Measurements from ENCODE around the gene OAS3.
A peak's percentile ranks its signal among the peaks of the same experiment; 100 is the strongest.
"Not testable (repeated sequence)": the region's sequence is repeated elsewhere in the genome, so short reads cannot be mapped to it uniquely, and the experiment has no call there.

OAS3 gene

GRCh38 chr12:112988224-112988623 lies 50.0 kb downstream of the OAS3 start:
- DNase-seq = no peak

GRCh38 chr12:112988823-112989385 lies 50.6 kb downstream of the OAS3 start:
- DNase-seq = not testable (repeated sequence)

GRCh38 chr12:112989806-112990205 lies 51.5 kb downstream of the OAS3 start:
- no peak for DNase-seq

- peak; percentile 82 for DNase-seq
These were observed 54.5 kb downstream of the OAS3 start for GRCh38 chr12:112992541-112993398.

- DNase-seq = no peak
These were observed 56.7 kb downstream of the OAS3 start for GRCh38 chr12:112995008-112995407.

- DNase-seq = no peak
These were observed 58.2 kb downstream of the OAS3 start for GRCh38 chr12:112996501-112996900.

GRCh38 chr12:112997506-112997905 lies 59.2 kb downstream of the OAS3 start:
- DNase-seq = no peak

GRCh38 chr12:112998987-112999767 lies 60.9 kb downstream of the OAS3 start:
- DNase-seq = no peak

GRCh38 chr12:113000433-113000832 lies 62.2 kb downstream of the OAS3 start:
- no peak for DNase-seq

GRCh38 chr12:113002155-113002554 lies 63.9 kb downstream of the OAS3 start:
- no peak for DNase-seq

GRCh38 chr12:113002676-113003075 lies 64.4 kb downstream of the OAS3 start:
- no peak for DNase-seq

- DNase-seq = no peak
These were observed 65.4 kb downstream of the OAS3 start for GRCh38 chr12:113003636-113004035.

GRCh38 chr12:113005762-113006161 lies 67.5 kb downstream of the OAS3 start:
- DNase-seq = peak; percentile 40

- no peak for DNase-seq
These were observed 67.9 kb downstream of the OAS3 start for GRCh38 chr12:113006206-113006605.

GRCh38 chr12:113006641-113007040 lies 68.4 kb downstream of the OAS3 start:
- no peak for DNase-seq

- DNase-seq = no peak
These were observed 68.9 kb downstream of the OAS3 start for GRCh38 chr12:113007166-113007565.

- no peak for DNase-seq
These were observed 72.4 kb downstream of the OAS3 start for GRCh38 chr12:113010701-113011100.

GRCh38 chr12:113014565-113014964 lies 76.3 kb downstream of the OAS3 start:
- no peak for DNase-seq

GRCh38 chr12:113016796-113017195 lies 78.5 kb downstream of the OAS3 start:
- DNase-seq = no peak

- no peak for DNase-seq
These were observed 80.8 kb downstream of the OAS3 start for GRCh38 chr12:113019025-113019424.

- DNase-seq = no peak
These were observed 83.2 kb downstream of the OAS3 start for GRCh38 chr12:113021500-113021899.

Measured in hematopoietic multipotent progenitor cell treated with erythropoietin and hydrocortisone succinate and interleukin-3 and kit ligand, for 4 days (in vitro differentiated cells).